ENCODE results near the gene RALGPS1. TPM values are rescaled to one million over a fixed set of nuclear protein-coding genes. Genes with fewer than 3 reads are reported as not detected.
"Not testable (repeated sequence)": the region's sequence is repeated elsewhere in the genome, so short reads cannot be mapped to it uniquely, and the experiment has no call there.

Gene RALGPS1
- polyA plus RNA-seq, 1 donor: 7.9 TPM

- DNase-seq (ENCODE audit: low read depth): peak; percentile 60
Observed at GRCh38 chr9:127154390-127155191, 240.0 kb downstream of the RALGPS1 start.

DNA sequence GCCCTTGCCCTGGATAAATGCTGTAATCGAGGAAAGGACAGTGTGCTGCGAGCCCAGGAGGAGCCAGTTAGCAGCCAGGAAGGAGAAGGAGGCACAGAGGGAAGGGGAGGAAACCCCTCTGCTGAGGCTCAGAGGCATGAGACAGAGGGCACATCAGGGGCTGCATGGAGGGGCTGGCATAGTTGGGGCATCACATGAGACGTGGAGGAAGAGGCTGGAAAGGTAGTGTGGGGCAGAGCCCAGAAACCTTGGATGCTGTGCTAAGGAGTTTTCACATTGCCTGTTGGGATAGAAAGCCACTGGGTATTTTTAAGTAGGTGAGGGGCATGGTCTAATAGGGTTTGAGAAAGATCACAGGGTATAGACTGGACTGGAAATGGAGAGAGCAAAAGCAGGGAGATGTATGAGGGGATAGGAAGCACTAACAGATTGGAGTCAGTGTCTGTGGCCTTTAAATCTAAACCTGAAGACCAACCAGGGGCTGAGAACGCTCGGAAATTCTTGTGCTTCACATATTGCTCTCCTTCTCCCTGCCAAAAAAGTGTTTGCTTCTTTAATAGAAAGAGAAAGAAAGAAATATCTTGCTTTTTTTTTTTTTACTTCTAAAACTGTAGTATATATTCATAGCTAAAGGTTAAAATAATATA lies 240.9 kb downstream of the RALGPS1 start:
- no peak for DNase-seq (ENCODE audit: low read depth)

GRCh38 chr9:127158786-127159324 lies 244.3 kb downstream of the RALGPS1 start:
- no peak for DNase-seq (ENCODE audit: low read depth)

DNA sequence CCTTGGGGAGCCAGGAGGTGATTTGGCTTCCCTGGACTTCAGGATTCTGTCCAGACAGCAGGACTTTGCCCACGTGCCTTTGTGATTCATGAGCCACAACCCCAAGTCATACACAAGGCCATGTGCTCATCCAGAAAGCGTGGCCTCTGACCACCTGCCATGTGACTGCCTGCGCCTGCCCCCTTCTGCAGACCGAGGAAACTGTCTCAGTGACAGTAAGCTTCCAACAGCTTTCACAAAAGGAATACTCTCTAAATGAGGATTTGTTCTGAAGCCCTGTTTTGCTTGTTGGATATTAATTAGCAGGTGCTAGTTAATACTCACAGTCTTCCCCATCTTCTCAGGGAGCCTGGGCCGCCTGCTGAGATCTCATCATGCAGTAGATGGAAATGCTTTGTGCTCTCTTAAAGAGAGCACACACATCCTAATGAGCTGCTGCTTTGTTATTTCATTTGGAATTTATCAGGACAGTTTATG lies 244.8 kb downstream of the RALGPS1 start:
- no peak for DNase-seq (ENCODE audit: low read depth)

GRCh38 chr9:127159949-127160610 lies 245.5 kb downstream of the RALGPS1 start:
- DNase-seq (ENCODE audit: low read depth): no peak

DNA sequence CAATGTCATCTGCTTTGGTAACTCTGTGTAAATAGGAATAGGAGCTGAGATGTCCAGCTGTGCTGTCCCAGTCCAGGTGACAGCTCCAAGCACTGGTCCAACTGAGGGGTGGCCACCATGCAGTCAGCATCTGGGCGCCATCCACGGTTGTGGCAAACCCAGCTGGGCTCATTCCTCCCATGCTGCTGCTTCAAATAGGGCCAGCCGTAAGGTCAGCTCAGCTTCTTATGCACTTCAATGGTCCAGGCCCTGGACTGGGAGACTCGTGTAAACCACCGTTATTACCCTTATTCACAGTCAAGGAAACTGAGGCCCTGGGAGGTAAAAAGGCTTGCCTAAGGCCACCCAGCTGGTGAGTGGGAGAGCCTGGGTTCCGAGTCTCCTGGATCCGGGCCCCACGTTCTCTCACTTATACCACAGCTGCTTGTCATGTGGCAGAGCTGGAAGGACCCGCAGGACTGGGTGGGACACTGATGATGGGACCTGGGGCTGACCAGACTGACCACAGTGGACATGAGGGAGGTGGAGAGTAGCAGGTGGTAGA lies 246.6 kb downstream of the RALGPS1 start:
- no peak for DNase-seq (ENCODE audit: low read depth)

DNA sequence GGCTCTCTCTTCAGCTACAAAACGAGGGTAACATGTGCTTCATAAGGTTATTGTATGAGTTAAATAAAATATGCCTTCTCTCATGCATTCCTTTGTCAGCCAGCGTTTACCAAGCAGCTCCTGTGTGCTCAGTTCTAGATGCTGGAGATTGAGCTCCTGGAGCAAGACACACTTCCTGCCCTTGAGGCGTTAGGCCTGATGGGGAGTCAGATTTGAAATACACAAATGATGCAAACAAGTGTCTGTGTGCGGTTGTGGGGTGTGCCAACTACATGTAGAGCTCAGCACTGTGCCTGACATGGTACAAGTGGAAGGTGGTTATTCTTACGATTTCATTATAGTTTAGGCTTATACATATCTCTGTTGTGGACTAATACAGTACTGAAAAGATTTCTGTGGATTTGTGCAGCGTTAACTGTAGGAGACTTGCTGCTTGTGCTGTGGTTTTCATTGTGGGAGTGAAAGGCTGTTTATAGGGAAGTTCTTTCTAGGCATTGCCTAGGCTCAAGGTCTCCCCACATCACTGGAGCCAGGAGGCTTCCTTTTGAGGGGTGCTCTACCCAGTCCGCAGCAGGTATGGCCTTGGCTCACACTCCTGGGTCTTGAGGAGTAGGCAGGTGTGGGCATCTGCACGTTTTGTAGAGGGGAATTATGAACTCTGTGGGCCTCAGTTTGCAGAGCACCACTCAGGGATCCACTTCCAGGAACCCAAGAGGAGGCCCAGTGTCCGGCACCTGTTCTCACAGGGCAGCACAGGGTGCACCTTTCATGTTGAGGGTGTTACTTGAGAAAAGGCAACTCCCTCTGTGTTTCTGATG lies 247.7 kb downstream of the RALGPS1 start:
- DNase-seq (ENCODE audit: low read depth): no peak

DNA sequence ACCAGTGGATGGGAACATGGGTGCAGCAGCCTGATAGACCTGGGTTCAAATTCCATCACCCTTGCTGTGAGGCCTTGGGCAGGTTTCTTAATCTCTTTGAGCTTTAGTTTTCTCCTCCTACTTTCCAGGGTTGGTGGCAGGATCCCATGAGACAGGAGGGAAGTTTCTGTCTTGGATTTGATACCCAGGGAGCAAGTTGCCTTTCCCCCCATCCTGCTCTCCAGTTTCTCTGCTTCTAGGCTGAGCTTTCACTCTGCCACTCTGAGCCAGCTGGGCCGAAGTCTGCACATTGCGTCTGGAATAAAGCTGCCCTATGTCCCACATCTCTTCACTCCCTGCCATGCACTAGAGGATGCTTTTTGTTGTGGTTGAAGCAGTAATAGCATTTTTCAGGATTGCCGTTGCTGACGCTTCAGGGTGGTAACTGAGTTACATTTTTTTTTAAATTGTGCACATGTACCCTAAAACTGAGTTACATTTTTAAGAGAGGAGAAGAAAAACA lies 248.3 kb downstream of the RALGPS1 start:
- no peak for DNase-seq (ENCODE audit: low read depth)

- no peak for DNase-seq (ENCODE audit: low read depth)
Observed at GRCh38 chr9:127163409-127163808, 248.8 kb downstream of the RALGPS1 start.

GRCh38 chr9:127165116-127165515 lies 250.5 kb downstream of the RALGPS1 start:
- no peak for DNase-seq (ENCODE audit: low read depth)

DNA sequence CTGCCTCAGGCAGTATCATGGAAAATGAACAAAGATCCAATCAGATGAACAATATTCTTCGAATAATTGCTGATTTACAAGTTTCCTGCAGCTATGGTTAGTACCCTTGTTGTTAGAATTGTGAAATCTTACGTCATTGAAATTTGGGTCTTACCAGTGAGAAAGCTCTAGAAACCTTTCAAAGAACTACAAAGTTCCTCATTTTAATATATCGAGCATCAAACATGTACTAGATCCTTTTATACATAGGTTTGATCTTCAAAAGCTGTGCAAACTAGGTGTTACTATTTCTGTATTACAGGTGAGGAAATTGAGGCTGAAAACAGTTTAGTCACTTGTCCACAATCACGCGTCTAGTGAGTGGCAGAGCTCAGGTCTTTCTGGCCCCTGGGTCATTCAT lies 251.5 kb downstream of the RALGPS1 start:
- no peak for DNase-seq (ENCODE audit: low read depth)

- DNase-seq (ENCODE audit: low read depth): no peak
Observed at GRCh38 chr9:127166651-127167524, 252.3 kb downstream of the RALGPS1 start.

DNA sequence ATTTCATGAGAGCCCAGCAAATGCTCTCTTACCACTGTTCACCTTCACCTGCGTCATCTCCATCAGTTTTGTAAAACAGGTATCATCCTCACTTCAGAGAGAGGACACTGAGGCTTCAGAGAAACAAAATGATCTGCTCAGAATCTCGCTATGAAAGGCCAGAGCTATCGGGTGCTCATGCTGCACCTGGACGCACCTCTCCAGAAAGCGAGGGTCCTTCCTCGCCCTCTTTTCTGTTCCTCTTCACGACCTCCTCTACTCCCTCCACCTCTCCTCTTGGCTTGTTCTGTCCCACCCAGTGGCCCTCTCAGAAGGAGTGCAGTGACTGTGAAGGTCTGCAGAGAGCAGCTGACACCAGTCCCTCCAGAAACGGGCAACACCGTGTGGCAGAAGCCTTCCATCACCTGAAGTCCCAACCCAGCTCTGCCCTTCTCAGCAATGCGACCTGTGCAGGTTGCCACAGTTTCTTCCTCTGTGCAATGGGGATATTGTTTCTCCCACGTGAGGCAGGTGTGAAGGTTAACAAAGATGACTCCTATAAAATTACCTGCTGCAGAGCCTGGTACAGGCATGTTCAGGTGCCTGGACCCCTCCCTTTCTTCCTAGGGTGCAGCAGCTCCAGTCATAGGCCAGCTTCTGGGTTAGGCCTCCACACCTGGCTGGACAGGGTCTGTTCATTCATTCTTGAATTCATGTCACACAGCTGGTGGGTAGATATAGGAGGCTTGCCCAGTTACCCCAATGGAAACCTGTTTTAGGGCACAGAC lies 253.2 kb downstream of the RALGPS1 start:
- no peak for DNase-seq (ENCODE audit: low read depth)

- DNase-seq (ENCODE audit: low read depth): no peak
Observed at GRCh38 chr9:127168756-127169574, 254.4 kb downstream of the RALGPS1 start.

DNA sequence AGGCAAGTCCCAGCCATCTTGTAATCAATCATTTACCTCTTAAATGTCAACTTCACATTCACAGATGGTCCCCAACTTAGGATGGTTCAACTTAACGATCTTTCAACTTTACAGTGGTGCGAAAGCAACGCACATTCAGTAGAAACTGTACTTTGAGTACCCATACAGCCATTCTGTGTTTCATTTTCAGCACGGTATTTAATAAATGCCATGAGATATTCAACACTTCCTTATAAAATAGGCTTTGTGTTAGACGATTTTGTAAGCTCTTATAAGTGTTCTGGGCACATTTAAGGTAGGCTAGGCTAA lies 254.9 kb downstream of the RALGPS1 start:
- DNase-seq (ENCODE audit: low read depth): no peak

DNA sequence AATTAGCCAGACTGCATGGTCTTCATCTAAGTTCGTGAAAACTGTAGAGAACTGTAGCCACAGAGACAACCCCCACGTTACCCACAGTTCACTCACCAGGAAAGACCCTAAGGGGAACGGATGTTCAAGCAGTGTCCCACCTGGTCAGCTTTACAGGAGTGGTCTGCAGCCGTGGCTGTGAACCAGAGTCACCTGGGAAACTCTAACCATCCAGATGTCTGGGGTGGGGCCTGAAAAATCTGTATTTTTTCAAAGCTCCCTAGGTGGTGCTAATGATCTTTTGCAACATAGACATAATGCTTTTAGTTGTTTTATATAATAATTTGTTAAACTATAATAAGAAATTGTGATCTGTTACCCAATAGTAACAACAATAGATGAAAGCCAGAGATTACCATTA lies 255.5 kb downstream of the RALGPS1 start:
- DNase-seq (ENCODE audit: low read depth): no peak

DNA sequence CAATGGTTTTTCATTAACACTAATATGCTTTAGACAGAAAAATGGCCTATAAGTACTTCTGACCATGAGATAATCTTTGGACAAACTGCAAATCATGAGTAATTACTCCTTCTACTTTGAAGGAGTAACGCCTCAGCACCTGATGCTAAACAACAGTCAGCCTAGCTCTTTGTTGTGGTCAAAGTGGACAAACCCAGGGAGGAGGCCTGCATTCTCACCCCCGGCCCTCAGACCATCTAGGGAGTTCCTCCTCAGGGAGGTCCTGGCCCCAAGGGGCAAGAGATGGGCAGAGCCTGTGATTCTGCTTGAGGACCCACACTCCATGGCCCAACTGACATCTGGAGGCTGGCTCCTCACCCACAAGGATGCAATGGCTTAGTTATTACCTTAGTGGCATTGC lies 256.1 kb downstream of the RALGPS1 start:
- no peak for DNase-seq (ENCODE audit: low read depth)

DNA sequence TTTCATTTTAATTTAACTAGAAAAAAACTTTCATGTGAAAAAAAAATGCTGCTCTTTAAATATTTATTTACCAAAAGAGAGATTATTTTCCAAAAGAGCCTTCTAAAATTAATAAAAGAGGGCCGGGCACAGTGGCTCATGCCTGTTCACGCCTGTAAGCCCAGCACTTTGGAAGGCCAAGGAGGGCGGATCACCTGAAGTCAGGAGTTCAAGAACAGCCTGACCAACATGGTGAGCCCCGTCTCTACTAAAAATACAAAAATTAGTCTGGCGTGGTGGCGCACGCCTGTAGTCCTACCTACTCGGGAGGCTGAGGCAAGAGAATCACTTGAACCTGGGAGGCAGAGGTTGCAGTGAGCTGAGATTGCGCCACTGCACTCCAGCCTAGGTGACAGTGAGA lies 256.8 kb downstream of the RALGPS1 start:
- not testable (repeated sequence) for DNase-seq (ENCODE audit: low read depth)

Measured in forelimb muscle (tissue), 1 donor.